HG02943 (cell line): ENCODE results near the gene URI1.

Source experiments
- ATAC-seq: cut with Tn5 transposase; IDR thresholded peaks from one replicate; pipeline ENCODE4 v1.9.1; 2021; ENCODE audit warnings: mild to moderate bottlenecking, low read depth, moderate library complexity; ENCODE audit not compliant: unreplicated experiment

The URI1 gene

GRCh38 chr19:29967623-29968022, 25.6 kb downstream of the URI1 start:
- ATAC-seq: no peak

GRCh38 chr19:29969891-29970290, 27.9 kb downstream of the URI1 start:
- ATAC-seq: no peak

GRCh38 chr19:29971002-29971401, 29.0 kb downstream of the URI1 start:
- no peak for ATAC-seq

GRCh38 chr19:29971648-29972047, 29.6 kb downstream of the URI1 start:
- no peak for ATAC-seq

GRCh38 chr19:29974701-29975100, 32.7 kb downstream of the URI1 start:
- ATAC-seq: no peak

GRCh38 chr19:29976151-29976943, 34.3 kb downstream of the URI1 start:
- ATAC-seq: no peak

- no peak for ATAC-seq
Measured at GRCh38 chr19:29978080-29978479, 36.0 kb downstream of the URI1 start.

GRCh38 chr19:29983568-29983967, 41.5 kb downstream of the URI1 start:
- no peak for ATAC-seq

- no peak for ATAC-seq
Measured at GRCh38 chr19:29985196-29985595, 43.2 kb downstream of the URI1 start.

GRCh38 chr19:29988351-29988750, 46.3 kb downstream of the URI1 start:
- no peak for ATAC-seq

GRCh38 chr19:29992233-29992867, 50.3 kb downstream of the URI1 start:
- ATAC-seq: no peak

- no peak for ATAC-seq
Measured at GRCh38 chr19:29999490-29999889, 57.5 kb downstream of the URI1 start.

GRCh38 chr19:30000862-30001261, 58.8 kb downstream of the URI1 start:
- ATAC-seq: no peak

GRCh38 chr19:30001301-30001700, 59.3 kb downstream of the URI1 start:
- ATAC-seq: no peak

GRCh38 chr19:30001791-30002190, 59.8 kb downstream of the URI1 start:
- no peak for ATAC-seq

GRCh38 chr19:30003866-30004265, 61.8 kb downstream of the URI1 start:
- no peak for ATAC-seq

- ATAC-seq: no peak
Measured at GRCh38 chr19:30004403-30004802, 62.4 kb downstream of the URI1 start.

GRCh38 chr19:30006207-30006606, 64.2 kb downstream of the URI1 start:
- no peak for ATAC-seq

GRCh38 chr19:30008169-30008568, 66.1 kb downstream of the URI1 start:
- ATAC-seq: no peak

- ATAC-seq: no peak
Measured at GRCh38 chr19:30009013-30009412, 67.0 kb downstream of the URI1 start.

GRCh38 chr19:30011051-30011578, 69.1 kb downstream of the URI1 start:
- ATAC-seq: no peak

GRCh38 chr19:30014770-30015169, 72.7 kb downstream of the URI1 start:
- ATAC-seq: no peak
